Measurements from ENCODE around the gene RAB3GAP2.

Gene RAB3GAP2

DNA sequence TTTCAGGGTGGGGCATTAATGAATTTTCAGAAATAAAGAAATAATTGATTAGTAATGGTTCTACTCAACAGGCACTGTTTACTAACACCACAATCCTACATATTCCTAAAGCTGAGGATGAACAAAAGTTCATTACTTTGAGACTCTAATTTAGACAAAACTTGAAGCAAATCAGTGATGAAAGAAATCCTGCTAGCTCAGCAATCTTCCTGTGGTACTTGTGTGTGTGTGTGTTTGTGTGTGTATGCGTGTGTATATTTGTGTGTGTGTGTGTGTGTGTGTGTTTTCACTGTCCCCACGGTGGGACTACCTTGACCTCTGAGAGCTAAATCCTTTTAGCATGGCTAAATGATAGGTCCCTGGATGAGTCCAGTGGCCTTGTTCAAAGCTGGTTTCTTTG is 48.5 kb upstream of the RAB3GAP2 start:
- H3K9me2 ChIP-seq (replicated peaks; ENCODE audit: low read depth, low read length): no peaks in the 10 kb centered on the region
- H3K9ac ChIP-seq (ENCODE audit: low read depth, low read length, poor library complexity, severe bottlenecking): no peak overlapping the region
- no peak overlapping the region for H3K4me3 ChIP-seq (ENCODE audit: low read length, poor library complexity, severe bottlenecking)
- no peaks in the 10 kb centered on the region for H4K20me1 ChIP-seq (ENCODE audit: insufficient read depth, low read length, poor library complexity, severe bottlenecking)
- peaks cover 9% of the 10 kb centered on the region for H3K4me1 ChIP-seq (ENCODE audit: insufficient read depth, low read length, poor library complexity, severe bottlenecking)
- H2AFZ ChIP-seq (ENCODE audit: low read length): no peak overlapping the region
- H3K9me3 ChIP-seq (ENCODE audit: insufficient read depth, low read depth, low read length): no peaks in the 10 kb centered on the region
- no peaks in the 10 kb centered on the region for H3K36me3 ChIP-seq (ENCODE audit: insufficient read depth, low read length)
- TF ChIP-seq, protein P1, sequence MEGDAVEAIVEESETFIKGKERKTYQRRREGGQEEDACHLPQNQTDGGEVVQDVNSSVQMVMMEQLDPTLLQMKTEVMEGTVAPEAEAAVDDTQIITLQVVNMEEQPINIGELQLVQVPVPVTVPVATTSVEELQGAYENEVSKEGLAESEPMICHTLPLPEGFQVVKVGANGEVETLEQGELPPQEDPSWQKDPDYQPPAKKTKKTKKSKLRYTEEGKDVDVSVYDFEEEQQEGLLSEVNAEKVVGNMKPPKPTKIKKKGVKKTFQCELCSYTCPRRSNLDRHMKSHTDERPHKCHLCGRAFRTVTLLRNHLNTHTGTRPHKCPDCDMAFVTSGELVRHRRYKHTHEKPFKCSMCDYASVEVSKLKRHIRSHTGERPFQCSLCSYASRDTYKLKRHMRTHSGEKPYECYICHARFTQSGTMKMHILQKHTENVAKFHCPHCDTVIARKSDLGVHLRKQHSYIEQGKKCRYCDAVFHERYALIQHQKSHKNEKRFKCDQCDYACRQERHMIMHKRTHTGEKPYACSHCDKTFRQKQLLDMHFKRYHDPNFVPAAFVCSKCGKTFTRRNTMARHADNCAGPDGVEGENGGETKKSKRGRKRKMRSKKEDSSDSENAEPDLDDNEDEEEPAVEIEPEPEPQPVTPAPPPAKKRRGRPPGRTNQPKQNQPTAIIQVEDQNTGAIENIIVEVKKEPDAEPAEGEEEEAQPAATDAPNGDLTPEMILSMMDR (conservative IDR thresholded peaks at IDR 0.05; ENCODE audit: low read length): no peak
- no peak for TF ChIP-seq EZH2phosphoT487 (IDR thresholded peaks at IDR 0.05; ENCODE audit: borderline replicate concordance)
- H3K27me3 ChIP-seq (ENCODE audit: insufficient read depth, low read length, poor library complexity, severe bottlenecking): no peaks in the 10 kb centered on the region
- H3F3A ChIP-seq (ENCODE audit: low read depth): peaks cover 5% of the 10 kb centered on the region
- H3K79me2 ChIP-seq (ENCODE audit: insufficient read depth, low read length): no peaks in the 10 kb centered on the region
- H3K4me2 ChIP-seq (ENCODE audit: low read depth, low read length, poor library complexity, severe bottlenecking): no peak overlapping the region

DNA sequence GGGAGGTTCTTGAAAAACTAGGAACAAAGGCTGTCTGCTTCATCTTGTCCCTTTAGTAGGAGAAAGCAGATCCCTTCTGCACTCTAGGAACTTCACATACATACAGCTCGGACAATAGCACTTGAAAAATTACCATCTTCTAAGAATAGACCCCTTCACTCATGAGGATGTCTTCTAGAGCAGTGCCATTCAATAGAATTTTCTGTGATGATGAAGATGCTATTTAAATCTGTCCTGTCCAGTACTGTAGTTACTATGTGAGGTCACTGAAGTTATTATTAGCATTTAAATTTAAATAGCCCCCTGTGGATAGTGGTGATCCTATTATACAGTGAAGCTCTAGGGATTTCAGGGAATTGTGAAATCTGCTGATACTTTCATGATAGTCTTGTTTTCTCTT is 46.4 kb upstream of the RAB3GAP2 start:
- Histone ChIP-seq H3K4me3 (ENCODE audit: low read length, poor library complexity, severe bottlenecking) (no peak overlapping the region), H4K20me1 (ENCODE audit: insufficient read depth, low read length, poor library complexity, severe bottlenecking) (no peaks in the 10 kb centered on the region), H3K9me2 (replicated peaks; ENCODE audit: low read depth, low read length) (no peaks in the 10 kb centered on the region), H3K4me1 (ENCODE audit: insufficient read depth, low read length, poor library complexity, severe bottlenecking) (no peaks in the 10 kb centered on the region), H3K4me2 (ENCODE audit: low read depth, low read length, poor library complexity, severe bottlenecking) (no peak overlapping the region), H3F3A (ENCODE audit: low read depth) (no peaks in the 10 kb centered on the region), H3K9me3 (ENCODE audit: insufficient read depth, low read depth, low read length) (no peaks in the 10 kb centered on the region), H3K36me3 (ENCODE audit: insufficient read depth, low read length) (no peaks in the 10 kb centered on the region), H3K9ac (ENCODE audit: low read depth, low read length, poor library complexity, severe bottlenecking) (no peak overlapping the region), H3K27me3 (ENCODE audit: insufficient read depth, low read length, poor library complexity, severe bottlenecking) (no peaks in the 10 kb centered on the region), H3K79me2 (ENCODE audit: insufficient read depth, low read length) (no peaks in the 10 kb centered on the region), H2AFZ (ENCODE audit: low read length) (no peak overlapping the region)
- TF ChIP-seq, protein P1 (conservative IDR thresholded peaks at IDR 0.05; ENCODE audit: low read length): no peak
- no peak for TF ChIP-seq EZH2phosphoT487 (IDR thresholded peaks at IDR 0.05; ENCODE audit: borderline replicate concordance)

DNA sequence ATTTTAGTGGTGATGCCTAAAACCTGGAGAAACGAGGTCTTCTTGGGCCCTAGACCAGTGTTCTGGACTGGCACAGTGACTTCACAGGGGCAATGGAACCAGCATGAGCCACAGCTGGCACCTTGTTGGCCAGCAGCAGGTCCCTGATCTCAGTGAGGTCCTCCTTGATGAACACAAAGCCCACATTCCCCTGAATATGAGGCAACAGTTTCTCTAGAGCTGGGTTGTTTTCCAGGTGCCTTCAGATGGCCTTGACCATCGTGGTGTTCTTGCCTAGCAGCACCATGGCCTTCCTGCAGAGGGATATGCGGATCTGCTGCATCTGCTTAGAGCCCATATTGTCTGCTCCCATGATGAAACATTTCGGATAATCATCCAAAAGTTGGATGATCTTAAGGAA is 44.9 kb upstream of the RAB3GAP2 start:
- Histone ChIP-seq H3K4me3 (ENCODE audit: low read length, poor library complexity, severe bottlenecking) (no peak overlapping the region), H3K36me3 (ENCODE audit: insufficient read depth, low read length) (no peaks in the 10 kb centered on the region), H4K20me1 (ENCODE audit: insufficient read depth, low read length, poor library complexity, severe bottlenecking) (no peaks in the 10 kb centered on the region), H3K4me2 (ENCODE audit: low read depth, low read length, poor library complexity, severe bottlenecking) (no peak overlapping the region), H3K27me3 (ENCODE audit: insufficient read depth, low read length, poor library complexity, severe bottlenecking) (no peaks in the 10 kb centered on the region), H3K9me3 (ENCODE audit: insufficient read depth, low read depth, low read length) (no peaks in the 10 kb centered on the region), H3F3A (ENCODE audit: low read depth) (no peaks in the 10 kb centered on the region), H3K9me2 (replicated peaks; ENCODE audit: low read depth, low read length) (no peaks in the 10 kb centered on the region), H3K79me2 (ENCODE audit: insufficient read depth, low read length) (no peaks in the 10 kb centered on the region), H3K9ac (ENCODE audit: low read depth, low read length, poor library complexity, severe bottlenecking) (no peak overlapping the region), H2AFZ (ENCODE audit: low read length) (no peak overlapping the region), H3K4me1 (ENCODE audit: insufficient read depth, low read length, poor library complexity, severe bottlenecking) (no peaks in the 10 kb centered on the region)
- TF ChIP-seq, protein P1 (conservative IDR thresholded peaks at IDR 0.05; ENCODE audit: low read length): no peak
- TF ChIP-seq EZH2phosphoT487 (IDR thresholded peaks at IDR 0.05; ENCODE audit: borderline replicate concordance): no peak
